Esophagus muscularis mucosa (tissue), 3 donors: Measurements from ENCODE around the gene IGFBP6.

ENCODE experiments used
- CTCF ChIP-seq, 3 experiments: fragments of 200-600 bp in 2 of 3; fragments of 450-650 bp in 1 of 3; sonication (generic) in 2 of 3; IDR thresholded peaks; one replicate each; pipeline ENCODE4 v1.5.1; 2017 to 2019; ENCODE audit warnings: antibody characterized with exemption in 3 of 3, mild to moderate bottlenecking in 2 of 3, moderate library complexity in 1 of 3
- POLR2A ChIP-seq: fragments of 450-650 bp; IDR thresholded peaks from one replicate; pipeline ENCODE4 v1.6.1; 2017; ENCODE audit warnings: antibody characterized with exemption, moderate library complexity, mild to moderate bottlenecking, low read depth

GRCh38 chr12:53118751-53119300 lies 21.4 kb downstream of the IGFBP6 start:
- TF ChIP-seq POLR2A = no peak
- TF ChIP-seq CTCF (IDR thresholded peaks at IDR 0.05) = no peak
